ENCODE measurements around the gene LSM11.

DNA sequence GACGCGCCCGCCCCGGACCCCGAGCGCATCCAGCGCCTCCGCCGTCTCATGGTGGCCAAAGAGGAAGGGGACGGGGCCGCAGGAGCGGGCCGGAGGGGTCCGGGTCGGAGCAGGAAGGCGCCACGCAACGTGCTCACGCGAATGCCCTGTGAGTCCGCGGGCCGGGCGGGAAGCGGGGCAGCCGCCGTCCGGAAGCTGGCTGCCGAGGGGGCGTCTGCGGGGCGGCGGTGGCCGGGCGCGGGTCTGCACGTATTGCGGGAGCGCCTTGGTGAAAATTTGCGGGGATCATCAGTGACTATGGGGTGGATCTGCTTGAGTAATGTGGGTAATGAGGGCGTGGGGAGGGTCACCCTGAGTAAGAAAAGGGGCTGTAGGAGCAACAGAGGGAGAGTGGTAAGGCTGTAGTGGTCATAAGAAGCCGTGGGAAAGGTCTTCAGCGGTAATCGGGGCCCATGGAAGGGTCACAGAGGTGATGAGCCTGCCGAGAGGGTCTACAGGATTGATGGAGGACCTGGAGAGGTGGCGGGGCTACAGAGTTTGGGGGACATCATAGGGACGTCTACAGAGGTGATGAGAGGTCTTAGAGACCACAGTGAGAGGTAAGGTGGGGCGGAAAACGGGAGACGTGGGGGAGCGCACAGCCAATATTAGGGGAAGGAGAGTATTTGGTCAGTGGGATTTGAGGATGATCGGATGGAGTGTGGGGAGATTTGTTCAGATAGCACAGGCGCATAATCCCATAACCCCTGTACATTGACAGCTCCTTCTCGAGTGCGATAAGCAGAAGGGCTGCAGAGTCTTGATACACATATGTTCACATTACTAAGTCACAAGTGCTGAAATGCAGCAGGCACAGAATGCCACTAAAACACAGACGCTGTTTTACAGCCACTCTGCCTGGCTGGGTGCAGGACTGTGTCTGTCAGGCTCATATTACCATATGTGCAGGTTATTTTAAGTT, 819 bp downstream of the LSM11 start:
- TF ChIP-seq, protein P1, sequence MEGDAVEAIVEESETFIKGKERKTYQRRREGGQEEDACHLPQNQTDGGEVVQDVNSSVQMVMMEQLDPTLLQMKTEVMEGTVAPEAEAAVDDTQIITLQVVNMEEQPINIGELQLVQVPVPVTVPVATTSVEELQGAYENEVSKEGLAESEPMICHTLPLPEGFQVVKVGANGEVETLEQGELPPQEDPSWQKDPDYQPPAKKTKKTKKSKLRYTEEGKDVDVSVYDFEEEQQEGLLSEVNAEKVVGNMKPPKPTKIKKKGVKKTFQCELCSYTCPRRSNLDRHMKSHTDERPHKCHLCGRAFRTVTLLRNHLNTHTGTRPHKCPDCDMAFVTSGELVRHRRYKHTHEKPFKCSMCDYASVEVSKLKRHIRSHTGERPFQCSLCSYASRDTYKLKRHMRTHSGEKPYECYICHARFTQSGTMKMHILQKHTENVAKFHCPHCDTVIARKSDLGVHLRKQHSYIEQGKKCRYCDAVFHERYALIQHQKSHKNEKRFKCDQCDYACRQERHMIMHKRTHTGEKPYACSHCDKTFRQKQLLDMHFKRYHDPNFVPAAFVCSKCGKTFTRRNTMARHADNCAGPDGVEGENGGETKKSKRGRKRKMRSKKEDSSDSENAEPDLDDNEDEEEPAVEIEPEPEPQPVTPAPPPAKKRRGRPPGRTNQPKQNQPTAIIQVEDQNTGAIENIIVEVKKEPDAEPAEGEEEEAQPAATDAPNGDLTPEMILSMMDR (IDR thresholded peaks at IDR 0.05; ENCODE audit: low read depth, low read length) = no peak
- TF ChIP-seq EZH2phosphoT487 (IDR thresholded peaks at IDR 0.05; ENCODE audit: low read depth) = no peak

Measured in OCI-LY3 (cell line).